ENCODE results near the gene DDX10.
"Not testable (repeated sequence)": the region's sequence is repeated elsewhere in the genome, so short reads cannot be mapped to it uniquely, and the experiment has no call there.

The DDX10 gene

GRCh38 chr11:108664730-108665525 lies at the start of gene DDX10:
Gene DDX10 (plus strand): TSS chr11:108665069. CDS start chr11:108665154, 85 bp downstream.
- peak; percentile 95 for DNase-seq (ENCODE audit: low read depth)

- DNase-seq (ENCODE audit: low read depth) = no peak
Measured at GRCh38 chr11:108616549-108616948, 48.3 kb upstream of the DDX10 start.

- no peak for DNase-seq (ENCODE audit: low read depth)
Measured at GRCh38 chr11:108617055-108617454, 47.8 kb upstream of the DDX10 start.

GRCh38 chr11:108618529-108618928 lies 46.3 kb upstream of the DDX10 start:
- DNase-seq (ENCODE audit: low read depth) = no peak

- no peak for DNase-seq (ENCODE audit: low read depth)
Measured at GRCh38 chr11:108620958-108621772, 43.7 kb upstream of the DDX10 start.

- no peak for DNase-seq (ENCODE audit: low read depth)
Measured at GRCh38 chr11:108622341-108622740, 42.5 kb upstream of the DDX10 start.

GRCh38 chr11:108624196-108624925 lies 40.5 kb upstream of the DDX10 start:
- DNase-seq (ENCODE audit: low read depth) = no peak

- no peak for DNase-seq (ENCODE audit: low read depth)
Measured at GRCh38 chr11:108628326-108628725, 36.5 kb upstream of the DDX10 start.

GRCh38 chr11:108628812-108629211 lies 36.1 kb upstream of the DDX10 start:
- DNase-seq (ENCODE audit: low read depth) = no peak

GRCh38 chr11:108629274-108629673 lies 35.6 kb upstream of the DDX10 start:
- no peak for DNase-seq (ENCODE audit: low read depth)

GRCh38 chr11:108632041-108632704 lies 32.7 kb upstream of the DDX10 start:
- no peak for DNase-seq (ENCODE audit: low read depth)

GRCh38 chr11:108635106-108635505 lies 29.8 kb upstream of the DDX10 start:
- no peak for DNase-seq (ENCODE audit: low read depth)

GRCh38 chr11:108636222-108636621 lies 28.6 kb upstream of the DDX10 start:
- DNase-seq (ENCODE audit: low read depth) = no peak

GRCh38 chr11:108639146-108639545 lies 25.7 kb upstream of the DDX10 start:
- DNase-seq (ENCODE audit: low read depth) = no peak

- DNase-seq (ENCODE audit: low read depth) = not testable (repeated sequence)
Measured at GRCh38 chr11:108641752-108642151, 23.1 kb upstream of the DDX10 start.

GRCh38 chr11:108643974-108644373 lies 20.9 kb upstream of the DDX10 start:
- no peak for DNase-seq (ENCODE audit: low read depth)

- no peak for DNase-seq (ENCODE audit: low read depth)
Measured at GRCh38 chr11:108645970-108646369, 18.9 kb upstream of the DDX10 start.

GRCh38 chr11:108647387-108647700 lies 17.5 kb upstream of the DDX10 start:
- no peak for DNase-seq (ENCODE audit: low read depth)

GRCh38 chr11:108647701-108648527 lies 17.0 kb upstream of the DDX10 start:
- DNase-seq (ENCODE audit: low read depth) = peak; percentile 17

- no peak for DNase-seq (ENCODE audit: low read depth)
Measured at GRCh38 chr11:108648528-108648885, 16.4 kb upstream of the DDX10 start.

- DNase-seq (ENCODE audit: low read depth) = not testable (repeated sequence)
Measured at GRCh38 chr11:108654100-108654499, 10.8 kb upstream of the DDX10 start.
